ENCODE results near the gene DVL2. TPM values are rescaled to one million over a fixed set of nuclear protein-coding genes. Genes with fewer than 3 reads are reported as not detected.

DVL2 gene
- total RNA-seq, 1 donor = 106 TPM

- peaks cover 43% of the 10 kb centered on the region for H3K4me1 ChIP-seq (ENCODE audit: insufficient read depth, low read length)
- peak overlapping the region; percentile 83 for H3K4me2 ChIP-seq (ENCODE audit: insufficient read depth, low read length)
- peak overlapping the region; percentile 58 for H3K27ac ChIP-seq (ENCODE audit: low read depth, low read length)
- peak overlapping the region; percentile 77 for H3K4me3 ChIP-seq (ENCODE audit: insufficient read depth, low read length)
- peaks cover 65% of the 10 kb centered on the region for H3K79me2 ChIP-seq (ENCODE audit: insufficient read depth, low read length)
- no peak overlapping the region for H2AFZ ChIP-seq (ENCODE audit: low read length)
- H3K27me3 ChIP-seq (ENCODE audit: insufficient read depth, low read length) = no peaks in the 10 kb centered on the region
- peak; percentile 66 for TF ChIP-seq CTCF (IDR thresholded peaks at IDR 0.05; ENCODE audit: extremely low read depth, low read depth, low read length)
- H4K20me1 ChIP-seq (ENCODE audit: insufficient read depth, low read length) = peaks cover 52% of the 10 kb centered on the region
- H3K9me3 ChIP-seq (ENCODE audit: low read depth, low read length) = no peaks in the 10 kb centered on the region
- H3K36me3 ChIP-seq (ENCODE audit: insufficient read depth, low read length) = no peaks in the 10 kb centered on the region
- peak; percentile 100 for DNase-seq (ENCODE audit: insufficient read length, low spot score, missing footprints)
Observed at GRCh38 chr17:7214300-7215135, 19.8 kb downstream of the DVL2 start.

- Histone ChIP-seq H3K36me3 (ENCODE audit: insufficient read depth, low read length) (no peaks in the 10 kb centered on the region), H4K20me1 (ENCODE audit: insufficient read depth, low read length) (peaks cover 56% of the 10 kb centered on the region), H3K4me2 (ENCODE audit: insufficient read depth, low read length) (peak overlapping the region; percentile 83), H3K9me3 (ENCODE audit: low read depth, low read length) (no peaks in the 10 kb centered on the region), H3K27me3 (ENCODE audit: insufficient read depth, low read length) (no peaks in the 10 kb centered on the region), H3K4me3 (ENCODE audit: insufficient read depth, low read length) (peak overlapping the region; percentile 77), H2AFZ (ENCODE audit: low read length) (no peak overlapping the region), H3K27ac (ENCODE audit: low read depth, low read length) (peak overlapping the region; percentile 58), H3K4me1 (ENCODE audit: insufficient read depth, low read length) (peaks cover 38% of the 10 kb centered on the region), H3K79me2 (ENCODE audit: insufficient read depth, low read length) (peaks cover 69% of the 10 kb centered on the region)
- peak; percentile 94 for DNase-seq (ENCODE audit: insufficient read length, low spot score, missing footprints)
- TF ChIP-seq CTCF (IDR thresholded peaks at IDR 0.05; ENCODE audit: extremely low read depth, low read depth, low read length) = peak; percentile 46
Observed at GRCh38 chr17:7213895-7214299, 20.4 kb downstream of the DVL2 start.

- Histone ChIP-seq H3K36me3 (ENCODE audit: insufficient read depth, low read length) (no peaks in the 10 kb centered on the region), H4K20me1 (ENCODE audit: insufficient read depth, low read length) (peaks cover 76% of the 10 kb centered on the region), H3K4me2 (ENCODE audit: insufficient read depth, low read length) (no peak overlapping the region)
Observed at GRCh38 chr17:7211491-7212273, 22.6 kb downstream of the DVL2 start.

More at GRCh38 chr17:7211491-7212273, 22.6 kb downstream of the DVL2 start:
- Histone ChIP-seq H3K27ac (ENCODE audit: low read depth, low read length) (no peak overlapping the region), H3K4me1 (ENCODE audit: insufficient read depth, low read length) (peaks cover 29% of the 10 kb centered on the region), H3K4me3 (ENCODE audit: insufficient read depth, low read length) (no peak overlapping the region), H3K79me2 (ENCODE audit: insufficient read depth, low read length) (peaks cover 75% of the 10 kb centered on the region), H3K9me3 (ENCODE audit: low read depth, low read length) (no peaks in the 10 kb centered on the region), H3K27me3 (ENCODE audit: insufficient read depth, low read length) (no peaks in the 10 kb centered on the region), H2AFZ (ENCODE audit: low read length) (no peak overlapping the region)
- DNase-seq (ENCODE audit: insufficient read length, low spot score, missing footprints) = no peak
- TF ChIP-seq CTCF (IDR thresholded peaks at IDR 0.05; ENCODE audit: extremely low read depth, low read depth, low read length) = no peak
